NCI-H2227 treated with DMSO at 0.1 percent for 48 hours (cell line): Measurements from ENCODE around the gene ADGRG4.
"Not testable (repeated sequence)": the region's sequence is repeated elsewhere in the genome, so short reads cannot be mapped to it uniquely, and the experiment has no call there.

Source experiments
- DNase-seq: peaks from one replicate; lab custom pipeline; 2025; lab: John Stamatoyannopoulos, UW

Gene ADGRG4

GRCh38 chrX:136300721-136301120 is at the start of gene ADGRG4:
Gene ADGRG4, plus strand, starts transcription at chrX:136300963. Its CDS starts 7,815 bp downstream, at chrX:136308778.
- DNase-seq = not testable (repeated sequence)

- peak; percentile 71 for DNase-seq
Measured at GRCh38 chrX:136251041-136251991, 49.4 kb upstream of the ADGRG4 start, which contains the start of gene MAP7D3. Gene MAP7D3, minus strand, starts transcription at chrX:136251400. Its CDS starts 42 bp downstream, at chrX:136251358.

DNA sequence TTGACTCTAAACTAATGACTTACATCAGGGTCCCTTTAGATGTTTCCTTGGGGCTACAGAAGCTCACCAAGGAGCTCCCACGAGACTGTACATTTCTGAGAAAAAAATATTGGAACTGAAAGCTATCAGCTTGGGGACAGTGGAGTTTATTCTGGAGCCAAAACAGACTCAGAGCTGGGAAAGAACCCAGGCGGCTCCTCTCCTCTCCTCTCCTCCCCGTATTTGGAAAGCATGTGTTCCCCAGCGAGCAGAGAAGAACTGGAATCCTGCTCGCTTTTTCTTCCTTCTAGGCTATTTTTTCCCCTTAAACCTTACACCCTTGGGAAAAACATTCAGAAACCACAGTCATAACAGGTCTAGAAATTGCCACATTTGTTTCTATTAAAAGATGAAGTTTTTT is 45.2 kb upstream of the ADGRG4 start:
- no peak for DNase-seq

- DNase-seq = no peak
Measured at GRCh38 chrX:136256026-136256425, 44.7 kb upstream of the ADGRG4 start.

DNA sequence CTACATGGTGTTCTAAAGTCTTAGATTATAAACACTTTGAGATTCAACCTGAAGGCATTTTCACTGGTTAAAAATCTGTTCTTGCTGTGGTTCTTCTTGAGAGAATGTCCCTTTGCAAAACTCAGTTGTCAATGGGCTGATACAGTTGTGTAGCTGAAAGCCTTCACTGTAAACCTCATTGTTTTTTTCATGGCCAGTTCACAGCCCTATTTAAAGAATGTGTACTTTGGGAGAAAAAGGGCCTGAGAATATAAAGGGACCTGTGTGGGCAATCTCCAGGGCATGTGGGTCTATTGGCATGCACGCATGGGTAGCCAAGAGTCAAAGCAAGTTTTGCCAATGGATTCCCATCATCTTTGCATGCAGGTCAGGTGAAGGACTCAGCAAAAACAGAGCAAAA is 41.8 kb upstream of the ADGRG4 start:
- no peak for DNase-seq

GRCh38 chrX:136259543-136259942 is 41.2 kb upstream of the ADGRG4 start:
- DNase-seq = no peak

GRCh38 chrX:136260776-136261175 is 40.0 kb upstream of the ADGRG4 start:
- DNase-seq = no peak

GRCh38 chrX:136261321-136261720 is 39.4 kb upstream of the ADGRG4 start:
- DNase-seq = no peak

DNA sequence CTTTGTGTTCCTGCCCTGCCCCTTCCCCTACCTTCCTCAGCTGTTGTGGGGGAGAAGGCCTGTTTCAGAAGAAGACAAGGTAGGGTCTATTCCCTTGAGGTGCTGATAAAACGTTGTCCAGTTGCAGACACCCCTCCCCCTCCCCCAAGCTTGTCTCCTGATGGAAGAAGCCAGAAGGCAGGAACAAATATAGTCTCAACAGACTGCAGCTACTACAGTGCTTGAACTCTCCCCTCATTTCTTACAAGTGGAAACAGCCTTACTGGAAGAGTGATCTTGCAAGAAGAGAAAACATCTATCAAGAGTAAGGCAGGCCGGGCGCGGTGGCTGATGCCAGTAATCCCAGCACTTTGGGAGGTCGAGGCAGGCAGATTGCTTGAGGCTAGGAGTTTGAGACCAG is 38.5 kb upstream of the ADGRG4 start:
- no peak for DNase-seq

DNA sequence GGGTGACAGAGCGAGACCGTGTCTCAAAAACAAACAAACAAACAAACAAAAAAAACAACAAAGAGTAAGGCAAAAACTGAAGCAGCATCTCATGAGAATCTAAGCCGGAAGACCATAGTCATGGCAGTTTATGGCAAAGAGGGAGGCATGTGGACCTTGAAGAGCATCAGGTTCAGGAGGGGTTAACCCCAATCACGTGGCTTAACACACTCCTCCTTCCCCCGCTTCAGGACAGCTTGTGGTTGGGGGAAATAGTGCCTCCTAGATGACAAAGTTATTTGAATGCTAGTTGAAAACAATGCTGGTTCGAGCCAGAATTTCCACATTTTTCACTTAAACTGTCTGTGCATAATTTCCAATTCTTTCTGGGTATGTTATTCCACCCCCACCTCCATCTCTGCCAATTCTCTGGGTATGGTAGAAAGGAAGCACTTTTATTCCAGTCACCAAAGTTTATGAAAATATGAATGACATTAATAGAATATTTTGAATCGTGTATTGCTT is 37.9 kb upstream of the ADGRG4 start:
- no peak for DNase-seq

GRCh38 chrX:136266828-136267227 is 33.9 kb upstream of the ADGRG4 start:
- DNase-seq = no peak

DNA sequence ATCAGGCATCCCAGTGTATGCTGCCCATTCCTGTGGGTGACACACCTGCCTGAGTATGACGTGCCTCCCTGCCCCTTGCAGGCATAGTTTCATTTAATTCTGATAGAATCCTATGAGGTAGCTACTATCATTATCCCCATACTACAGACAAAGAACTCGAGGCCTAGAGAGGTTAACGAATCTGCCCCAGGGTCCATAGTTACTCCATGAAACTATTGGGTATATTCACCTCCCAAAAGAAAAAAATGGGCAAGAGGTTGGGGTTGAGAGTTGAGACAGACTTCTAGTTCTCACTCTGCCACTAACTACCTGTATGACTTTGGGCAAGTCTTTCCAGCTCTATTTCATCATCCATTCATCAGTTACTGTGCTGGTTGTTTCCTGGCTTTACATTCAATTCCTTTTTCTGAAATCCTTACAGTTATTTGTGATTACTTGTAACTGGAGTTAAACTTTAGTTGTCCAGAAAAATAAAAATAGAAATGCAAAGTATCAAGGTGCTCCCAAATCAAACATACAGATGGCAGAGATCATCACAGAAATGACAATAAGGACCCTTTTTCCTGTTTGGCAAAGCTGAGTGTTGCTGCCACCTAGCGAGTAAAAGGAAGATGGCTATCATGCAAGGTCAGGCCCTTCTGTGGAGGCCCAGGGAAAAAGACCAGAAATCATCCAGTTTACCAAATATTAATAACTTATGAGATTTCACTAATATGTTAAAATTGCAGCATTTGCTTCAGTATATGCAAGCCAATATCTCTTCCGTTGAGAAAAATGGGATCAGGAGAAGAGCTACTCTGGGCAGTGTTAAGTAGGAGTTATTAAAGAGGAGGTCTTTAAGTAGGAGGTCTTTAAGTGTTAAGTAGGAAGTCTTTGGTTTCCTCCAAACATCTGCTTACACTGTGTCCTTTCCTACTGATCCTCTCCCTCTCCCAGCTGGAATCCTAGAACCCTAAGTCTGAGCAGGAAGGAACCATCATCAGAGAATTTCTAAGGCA is 32.4 kb upstream of the ADGRG4 start:
- peak; percentile 58 for DNase-seq

GRCh38 chrX:136269921-136270320 is 30.8 kb upstream of the ADGRG4 start:
- DNase-seq = no peak

- DNase-seq = no peak
Measured at GRCh38 chrX:136271300-136271699, 29.5 kb upstream of the ADGRG4 start.

DNA sequence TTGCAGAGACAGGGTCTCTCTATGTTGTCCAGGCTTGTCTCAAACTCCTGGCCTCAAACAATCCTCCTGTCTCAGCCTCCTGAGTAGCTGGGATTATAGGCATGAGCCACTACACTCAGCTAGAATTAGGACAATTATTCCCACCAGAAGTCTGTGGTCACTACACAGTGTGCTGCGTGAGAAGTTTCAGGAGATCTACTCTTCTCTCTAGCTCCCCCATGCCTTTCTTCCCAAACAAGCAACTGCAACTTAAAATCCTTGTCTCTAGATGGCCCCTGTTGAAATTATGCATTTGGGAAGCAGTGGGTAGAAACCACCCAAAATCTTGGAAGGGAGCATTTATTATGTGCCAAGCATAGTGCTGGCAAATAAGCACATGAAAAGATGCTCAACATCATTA is 28.4 kb upstream of the ADGRG4 start:
- no peak for DNase-seq

- DNase-seq = no peak
Measured at GRCh38 chrX:136273986-136274385, 26.8 kb upstream of the ADGRG4 start.

DNA sequence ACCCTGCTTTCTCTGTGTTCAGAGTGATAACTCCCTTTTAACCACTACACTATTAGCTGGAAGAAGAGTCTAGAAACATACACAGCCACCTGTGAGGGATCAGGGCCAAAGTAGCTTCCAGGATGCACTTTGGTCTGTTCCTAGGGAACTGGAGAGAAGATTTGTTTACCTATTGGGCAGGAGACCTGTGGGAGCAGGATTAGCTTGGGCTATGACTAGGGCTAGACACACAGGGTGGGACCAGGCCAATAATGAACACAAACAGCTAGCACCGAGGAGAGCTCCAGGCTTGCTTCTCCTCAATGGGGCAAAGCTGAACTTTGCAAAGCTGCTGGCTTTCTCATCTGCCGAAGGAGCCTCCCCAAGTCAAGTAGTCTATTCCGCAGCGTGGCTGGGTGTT is 25.2 kb upstream of the ADGRG4 start:
- no peak for DNase-seq

GRCh38 chrX:136286375-136286774 is 14.4 kb upstream of the ADGRG4 start:
- DNase-seq = not testable (repeated sequence)

- no peak for DNase-seq
Measured at GRCh38 chrX:136291824-136292223, 8.9 kb upstream of the ADGRG4 start.

DNA sequence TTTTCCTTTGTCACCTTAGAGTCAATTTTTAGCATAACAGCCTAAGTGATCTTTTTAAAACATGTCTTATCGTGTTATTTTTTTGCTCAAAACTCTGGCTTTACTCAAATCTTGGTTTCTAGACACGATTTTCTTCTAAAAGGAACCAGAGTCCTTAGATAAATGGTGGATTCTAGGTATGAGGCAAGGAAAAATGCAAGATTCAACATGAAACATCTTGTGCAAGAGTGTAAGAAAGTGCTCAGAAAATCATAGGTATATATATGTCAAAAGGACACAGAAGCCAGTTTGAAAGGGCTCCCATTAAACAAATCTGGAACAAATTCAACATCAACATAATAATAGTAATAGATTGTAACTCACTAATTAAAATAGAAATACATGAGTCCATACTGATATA is 8.1 kb upstream of the ADGRG4 start:
- DNase-seq = no peak

DNA sequence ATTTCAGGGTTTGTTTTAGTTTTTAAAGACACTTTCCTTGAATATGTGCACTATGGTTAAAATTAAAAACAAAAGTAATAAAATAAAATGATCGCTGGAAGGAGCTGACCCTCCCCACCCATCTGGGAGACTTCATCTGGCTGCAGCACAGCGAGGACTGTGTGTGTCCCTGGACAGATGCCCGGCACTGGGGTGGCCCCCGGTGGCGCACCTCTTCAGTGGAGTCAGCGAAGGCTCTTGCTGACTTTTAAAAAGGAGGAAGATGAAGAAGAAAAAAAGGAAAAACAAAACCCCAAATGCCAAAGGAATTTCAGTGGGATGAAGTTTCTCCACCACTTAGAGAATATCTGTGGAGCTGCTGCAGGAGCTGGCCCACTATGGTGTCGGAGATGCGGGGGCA is 5.4 kb upstream of the ADGRG4 start:
- no peak for DNase-seq

- no peak for DNase-seq
Measured at GRCh38 chrX:136303041-136303440, 2.3 kb downstream of the ADGRG4 start.
